ENCODE data around the gene GCNT3. TPM values are rescaled to one million over a fixed set of nuclear protein-coding genes. Genes with fewer than 3 reads are reported as not detected.
A peak's percentile ranks its signal among the peaks of the same experiment; 100 is the strongest.

GCNT3 gene
- total RNA-seq, 2 experiments from 2014 or later = not detected

- H3K27me3 Mint-ChIP-seq = peaks cover 14% of the 10 kb centered on the region
- no peaks in the 10 kb centered on the region for H3K36me3 Mint-ChIP-seq (ENCODE audit: low read depth)
- ChIA-PET POLR2A (no interaction called here), CTCF (interaction anchor here (1.8 kb wide), 1 partner anchor 62 kb away, joined by 7 read pairs; no protein-coding TSS in a partner anchor)
- H3K4me1 Mint-ChIP-seq = peaks cover 15% of the 10 kb centered on the region
- DNase-seq = no peak
- H3K27ac Mint-ChIP-seq = no peak overlapping the region
- H3K9me3 Mint-ChIP-seq = no peaks in the 10 kb centered on the region
- H3K4me3 Mint-ChIP-seq = no peak overlapping the region
These were observed 16.6 kb upstream of the GCNT3 start for GRCh38 chr15:59594991-59595390.

- H3K4me1 Mint-ChIP-seq = peaks cover 11% of the 10 kb centered on the region
- no peak for DNase-seq
- H3K27me3 Mint-ChIP-seq = peaks cover 16% of the 10 kb centered on the region
- no peaks in the 10 kb centered on the region for H3K36me3 Mint-ChIP-seq (ENCODE audit: low read depth)
- ChIA-PET POLR2A (no interaction called here), CTCF (no interaction called here)
- H3K27ac Mint-ChIP-seq = no peak overlapping the region
- H3K9me3 Mint-ChIP-seq = no peaks in the 10 kb centered on the region
- H3K4me3 Mint-ChIP-seq = no peak overlapping the region
These were observed 16.1 kb upstream of the GCNT3 start for GRCh38 chr15:59595434-59595915.

GRCh38 chr15:59596640-59597039 is 14.9 kb upstream of the GCNT3 start:
- ChIA-PET CTCF (interaction anchor here (1.2 kb wide), 1 partner anchor 64 kb away, joined by 4 read pairs; no protein-coding TSS in a partner anchor), POLR2A (no interaction called here)
- H3K4me3 Mint-ChIP-seq = no peak overlapping the region
- H3K9me3 Mint-ChIP-seq = no peaks in the 10 kb centered on the region
- H3K27ac Mint-ChIP-seq = no peak overlapping the region
- H3K4me1 Mint-ChIP-seq = peaks cover 2% of the 10 kb centered on the region
- H3K27me3 Mint-ChIP-seq = peaks cover 22% of the 10 kb centered on the region
- peaks cover 4% of the 10 kb centered on the region for H3K36me3 Mint-ChIP-seq (ENCODE audit: low read depth)
- DNase-seq = no peak

GRCh38 chr15:59598461-59598860 is 13.1 kb upstream of the GCNT3 start:
- DNase-seq = no peak
- H3K27ac Mint-ChIP-seq = no peak overlapping the region
- H3K27me3 Mint-ChIP-seq = peaks cover 31% of the 10 kb centered on the region
- CTCF ChIA-PET = no interaction called here
- H3K9me3 Mint-ChIP-seq = peaks cover 6% of the 10 kb centered on the region
- H3K4me1 Mint-ChIP-seq = no peaks in the 10 kb centered on the region
- H3K4me3 Mint-ChIP-seq = no peak overlapping the region
- POLR2A ChIA-PET = no interaction called here
- H3K36me3 Mint-ChIP-seq (ENCODE audit: low read depth) = peaks cover 11% of the 10 kb centered on the region

DNA sequence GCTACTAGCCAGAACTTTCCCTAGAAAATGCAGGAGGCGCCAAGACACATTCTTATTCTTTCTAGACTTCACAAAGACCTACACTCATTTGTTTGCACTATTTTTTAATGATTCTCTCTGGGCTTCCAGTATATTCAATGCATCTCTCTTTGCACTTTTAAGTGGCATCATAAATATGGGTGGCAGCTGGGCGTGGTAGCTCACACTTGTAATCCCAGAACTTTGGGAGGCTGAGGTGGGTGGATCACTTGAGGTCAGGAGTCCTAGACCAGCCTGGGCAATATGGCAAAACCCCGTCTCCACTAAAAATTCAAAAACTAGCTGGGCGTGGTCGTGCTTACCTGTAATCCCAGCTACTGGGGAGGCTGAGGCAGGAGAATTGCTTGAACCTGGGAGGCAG is 5.6 kb upstream of the GCNT3 start:
- peaks cover 19% of the 10 kb centered on the region for H3K36me3 Mint-ChIP-seq (ENCODE audit: low read depth)
- no peak overlapping the region for H3K4me3 Mint-ChIP-seq

GRCh38 chr15:59609730-59610712 is 1.6 kb upstream of the GCNT3 start:
- Mint-ChIP-seq H3K36me3 (ENCODE audit: low read depth) (no peaks in the 10 kb centered on the region), H3K4me3 (no peak overlapping the region), H3K4me1 (peaks cover 3% of the 10 kb centered on the region), H3K27me3 (peaks cover 34% of the 10 kb centered on the region), H3K9me3 (no peaks in the 10 kb centered on the region), H3K27ac (no peak overlapping the region)
- POLR2A ChIA-PET = no interaction called here
- no peak for DNase-seq
- CTCF ChIA-PET = no interaction called here

More for the DNA sequence above, 5.6 kb upstream of the GCNT3 start:
- no peaks in the 10 kb centered on the region for H3K4me1 Mint-ChIP-seq
- DNase-seq = no peak
- ChIA-PET CTCF (no interaction called here), POLR2A (no interaction called here)
- peaks cover 41% of the 10 kb centered on the region for H3K27me3 Mint-ChIP-seq
- H3K9me3 Mint-ChIP-seq = peaks cover 15% of the 10 kb centered on the region
- H3K27ac Mint-ChIP-seq = no peak overlapping the region

DNA sequence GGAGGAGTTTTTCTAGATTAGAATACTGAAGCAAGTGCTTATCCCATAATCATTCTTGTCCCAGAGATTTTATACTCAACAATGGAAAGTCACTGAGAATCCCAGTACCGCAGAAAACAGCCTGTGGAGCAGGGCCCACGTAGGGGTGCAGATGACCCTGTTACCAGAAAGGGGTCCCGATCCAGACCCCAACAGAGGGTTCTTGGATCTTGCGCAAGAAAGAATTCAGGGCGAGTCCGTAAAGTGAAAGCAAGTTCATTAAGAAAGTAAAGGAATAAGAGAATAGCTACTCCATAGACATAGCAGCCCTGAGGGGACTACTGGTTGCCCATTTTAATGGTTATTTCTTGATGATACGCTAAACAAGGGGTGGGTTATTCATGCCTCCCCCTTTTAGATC is 2.6 kb downstream of the GCNT3 start:
- ChIA-PET CTCF (interaction anchor here (3.8 kb wide), 1 partner anchor 81 kb away, joined by 23 read pairs; no protein-coding TSS in a partner anchor), POLR2A (interaction anchor here (1.1 kb wide), 1 partner anchor 23 kb away, joined by 3 read pairs; no protein-coding TSS in a partner anchor)
- Mint-ChIP-seq H3K27ac (no peak overlapping the region), H3K4me1 (peaks cover 6% of the 10 kb centered on the region), H3K4me3 (no peak overlapping the region), H3K27me3 (peaks cover 43% of the 10 kb centered on the region), H3K9me3 (no peaks in the 10 kb centered on the region), H3K36me3 (ENCODE audit: low read depth) (no peaks in the 10 kb centered on the region)
- DNase-seq = no peak

- H3K4me3 Mint-ChIP-seq = no peak overlapping the region
- peaks cover 6% of the 10 kb centered on the region for H3K4me1 Mint-ChIP-seq
- CTCF ChIA-PET = interaction anchor here (1.7 to 3.8 kb wide), 3 partner anchors 80 to 87 kb away, joined by 4 to 23 read pairs (median 7); no protein-coding TSS in a partner anchor
- POLR2A ChIA-PET = no interaction called here
- no peaks in the 10 kb centered on the region for H3K36me3 Mint-ChIP-seq (ENCODE audit: low read depth)
- H3K9me3 Mint-ChIP-seq = no peaks in the 10 kb centered on the region
- peaks cover 37% of the 10 kb centered on the region for H3K27me3 Mint-ChIP-seq
- no peak for DNase-seq
- no peak overlapping the region for H3K27ac Mint-ChIP-seq
These were observed 4.1 kb downstream of the GCNT3 start for GRCh38 chr15:59615661-59616060.

GRCh38 chr15:59616379-59616778 is 4.8 kb downstream of the GCNT3 start:
- Mint-ChIP-seq H3K27me3 (peaks cover 34% of the 10 kb centered on the region), H3K9me3 (no peaks in the 10 kb centered on the region), H3K36me3 (ENCODE audit: low read depth) (no peaks in the 10 kb centered on the region), H3K4me3 (no peak overlapping the region), H3K27ac (no peak overlapping the region), H3K4me1 (peaks cover 6% of the 10 kb centered on the region)
- POLR2A ChIA-PET = no interaction called here
- no peak for DNase-seq
- CTCF ChIA-PET = interaction anchor here (0.7 to 3.8 kb wide), 4 partner anchors 14 to 88 kb away, joined by 3 to 23 read pairs (median 6); no protein-coding TSS in a partner anchor

GRCh38 chr15:59618406-59618805 is 6.8 kb downstream of the GCNT3 start:
- Mint-ChIP-seq H3K27me3 (peaks cover 24% of the 10 kb centered on the region), H3K27ac (no peak overlapping the region), H3K4me3 (no peak overlapping the region), H3K9me3 (no peaks in the 10 kb centered on the region), H3K4me1 (peaks cover 6% of the 10 kb centered on the region), H3K36me3 (ENCODE audit: low read depth) (no peaks in the 10 kb centered on the region)
- ChIA-PET CTCF (interaction anchor here (0.6 to 1.0 kb wide), 2 partner anchors 85 to 89 kb away, joined by 4 read pairs; no protein-coding TSS in a partner anchor), POLR2A (no interaction called here)
- no peak for DNase-seq

GRCh38 chr15:59622289-59622688 is 10.7 kb downstream of the GCNT3 start:
- Mint-ChIP-seq H3K9me3 (no peaks in the 10 kb centered on the region), H3K27ac (no peak overlapping the region), H3K4me1 (no peaks in the 10 kb centered on the region), H3K36me3 (ENCODE audit: low read depth) (no peaks in the 10 kb centered on the region), H3K27me3 (peaks cover 24% of the 10 kb centered on the region), H3K4me3 (no peak overlapping the region)
- ChIA-PET CTCF (interaction anchor here (1.0 to 4.3 kb wide), 4 partner anchors 31 to 89 kb away, joined by 3 to 22 read pairs (median 4); no protein-coding TSS in a partner anchor), POLR2A (no interaction called here)
- DNase-seq = peak; percentile 64

GRCh38 chr15:59632714-59633113 is 21.1 kb downstream of the GCNT3 start:
- peaks cover 21% of the 10 kb centered on the region for H3K27me3 Mint-ChIP-seq
- H3K4me1 Mint-ChIP-seq = no peaks in the 10 kb centered on the region
- no peak overlapping the region for H3K27ac Mint-ChIP-seq
- CTCF ChIA-PET = interaction anchor here (0.9 kb wide), 1 partner anchor 104 kb away, joined by 3 read pairs; no protein-coding TSS in a partner anchor
- no peak overlapping the region for H3K4me3 Mint-ChIP-seq
- DNase-seq = no peak
- POLR2A ChIA-PET = interaction anchor here (1.1 kb wide), 1 partner anchor 56 kb away, joined by 3 read pairs; no protein-coding TSS in a partner anchor
- H3K36me3 Mint-ChIP-seq (ENCODE audit: low read depth) = peaks cover 4% of the 10 kb centered on the region
- no peaks in the 10 kb centered on the region for H3K9me3 Mint-ChIP-seq

GRCh38 chr15:59636184-59636583 is 24.6 kb downstream of the GCNT3 start:
- H3K27me3 Mint-ChIP-seq = peaks cover 17% of the 10 kb centered on the region
- H3K9me3 Mint-ChIP-seq = no peaks in the 10 kb centered on the region
- DNase-seq = no peak
- ChIA-PET POLR2A (no interaction called here), CTCF (no interaction called here)
- H3K36me3 Mint-ChIP-seq (ENCODE audit: low read depth) = peaks cover 17% of the 10 kb centered on the region
- no peaks in the 10 kb centered on the region for H3K4me1 Mint-ChIP-seq
- H3K4me3 Mint-ChIP-seq = no peak overlapping the region
- H3K27ac Mint-ChIP-seq = no peak overlapping the region

All from activated CD4-positive, alpha-beta memory T cell treated with anti-CD3 and anti-CD28 coated beads, Interleukin-2, amount 10 ng/mL, durations not matched to agents 7 days and 5 days (primary cell).